ENCODE measurements around the gene OGDH.

DNA sequence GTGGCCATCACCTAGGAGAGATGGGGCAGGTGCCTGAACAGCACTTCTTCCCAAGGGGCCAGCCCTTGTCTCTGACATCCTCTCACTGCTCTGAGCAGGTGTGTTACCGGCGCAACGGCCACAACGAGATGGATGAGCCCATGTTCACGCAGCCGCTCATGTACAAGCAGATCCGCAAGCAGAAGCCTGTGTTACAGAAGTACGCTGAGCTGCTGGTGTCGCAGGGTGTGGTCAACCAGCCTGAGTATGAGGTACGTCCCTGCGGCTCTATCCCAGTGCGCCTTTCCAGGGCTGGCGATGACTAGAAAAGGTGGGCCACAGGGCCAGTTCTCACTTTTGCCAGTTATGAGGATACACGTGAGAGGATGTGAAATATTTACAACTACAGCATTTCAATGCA is 87.9 kb downstream of the OGDH start:
- TF ChIP-seq, protein P1, sequence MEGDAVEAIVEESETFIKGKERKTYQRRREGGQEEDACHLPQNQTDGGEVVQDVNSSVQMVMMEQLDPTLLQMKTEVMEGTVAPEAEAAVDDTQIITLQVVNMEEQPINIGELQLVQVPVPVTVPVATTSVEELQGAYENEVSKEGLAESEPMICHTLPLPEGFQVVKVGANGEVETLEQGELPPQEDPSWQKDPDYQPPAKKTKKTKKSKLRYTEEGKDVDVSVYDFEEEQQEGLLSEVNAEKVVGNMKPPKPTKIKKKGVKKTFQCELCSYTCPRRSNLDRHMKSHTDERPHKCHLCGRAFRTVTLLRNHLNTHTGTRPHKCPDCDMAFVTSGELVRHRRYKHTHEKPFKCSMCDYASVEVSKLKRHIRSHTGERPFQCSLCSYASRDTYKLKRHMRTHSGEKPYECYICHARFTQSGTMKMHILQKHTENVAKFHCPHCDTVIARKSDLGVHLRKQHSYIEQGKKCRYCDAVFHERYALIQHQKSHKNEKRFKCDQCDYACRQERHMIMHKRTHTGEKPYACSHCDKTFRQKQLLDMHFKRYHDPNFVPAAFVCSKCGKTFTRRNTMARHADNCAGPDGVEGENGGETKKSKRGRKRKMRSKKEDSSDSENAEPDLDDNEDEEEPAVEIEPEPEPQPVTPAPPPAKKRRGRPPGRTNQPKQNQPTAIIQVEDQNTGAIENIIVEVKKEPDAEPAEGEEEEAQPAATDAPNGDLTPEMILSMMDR (IDR thresholded peaks at IDR 0.05) = no peak
- TF ChIP-seq POLR2A (IDR thresholded peaks at IDR 0.05) (no peak), POLR2AphosphoS5 (IDR thresholded peaks at IDR 0.05) (no peak)

Measured in breast epithelium (tissue), 3 donors.